ENCODE data around the gene KIF26B.

- TF ChIP-seq RAD21 (conservative IDR thresholded peaks at IDR 0.05 in 1 of 2, IDR thresholded peaks at IDR 0.05 in 1 of 2): peak in 1 of 2 experiments; percentile 29; a peak in 1 of 5 replicates
- no peak for TF ChIP-seq E2F6 (IDR thresholded peaks at IDR 0.05; ENCODE audit: borderline replicate concordance, low read depth)
- TF ChIP-seq, protein P1, sequence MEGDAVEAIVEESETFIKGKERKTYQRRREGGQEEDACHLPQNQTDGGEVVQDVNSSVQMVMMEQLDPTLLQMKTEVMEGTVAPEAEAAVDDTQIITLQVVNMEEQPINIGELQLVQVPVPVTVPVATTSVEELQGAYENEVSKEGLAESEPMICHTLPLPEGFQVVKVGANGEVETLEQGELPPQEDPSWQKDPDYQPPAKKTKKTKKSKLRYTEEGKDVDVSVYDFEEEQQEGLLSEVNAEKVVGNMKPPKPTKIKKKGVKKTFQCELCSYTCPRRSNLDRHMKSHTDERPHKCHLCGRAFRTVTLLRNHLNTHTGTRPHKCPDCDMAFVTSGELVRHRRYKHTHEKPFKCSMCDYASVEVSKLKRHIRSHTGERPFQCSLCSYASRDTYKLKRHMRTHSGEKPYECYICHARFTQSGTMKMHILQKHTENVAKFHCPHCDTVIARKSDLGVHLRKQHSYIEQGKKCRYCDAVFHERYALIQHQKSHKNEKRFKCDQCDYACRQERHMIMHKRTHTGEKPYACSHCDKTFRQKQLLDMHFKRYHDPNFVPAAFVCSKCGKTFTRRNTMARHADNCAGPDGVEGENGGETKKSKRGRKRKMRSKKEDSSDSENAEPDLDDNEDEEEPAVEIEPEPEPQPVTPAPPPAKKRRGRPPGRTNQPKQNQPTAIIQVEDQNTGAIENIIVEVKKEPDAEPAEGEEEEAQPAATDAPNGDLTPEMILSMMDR (IDR thresholded peaks at IDR 0.05): no peak
- no peak for TF ChIP-seq ESRRA (IDR thresholded peaks at IDR 0.05; ENCODE audit: borderline replicate concordance, low read length)
- no peak for TF ChIP-seq POLR2A (IDR thresholded peaks at IDR 0.05; ENCODE audit: low read length)
- TF ChIP-seq CHD2 (IDR thresholded peaks at IDR 0.05; ENCODE audit: low read length, partially characterized antibody): no peak
- no peak for TF ChIP-seq ELK1 (IDR thresholded peaks at IDR 0.05; ENCODE audit: low read depth, low read length)
- TF ChIP-seq RNF2 (IDR thresholded peaks at IDR 0.05; ENCODE audit: borderline replicate concordance, low read depth): no peak
- no peak for TF ChIP-seq USF2 (IDR thresholded peaks at IDR 0.05)
- no peak for TF ChIP-seq HOXA7 (CRISPR knock-in tag; IDR thresholded peaks at IDR 0.05)
Measured at GRCh38 chr1:245322673-245323072, 167.9 kb downstream of the KIF26B start.

Data from A549 (cell line).